T-cell (primary cell): ENCODE results near the gene ZNF394. TPM values are rescaled to one million over a fixed set of nuclear protein-coding genes. Genes with fewer than 3 reads are reported as not detected.
"Not testable (repeated sequence)": the region's sequence is repeated elsewhere in the genome, so short reads cannot be mapped to it uniquely, and the experiment has no call there.

Experiments used
- ATAC-seq, 4 experiments: fragments of 200-7000 bp in 3 of 4; fragments of 150-1000 bp in 1 of 4; cut with Tn5 transposase; replicated peaks in 1 of 4; 1 replicate in 3 of 4; 2 replicates in 1 of 4; pipeline ENCODE4 v1.10.0; 2021; ENCODE audit warnings: moderate library complexity in 3 of 4, mild to moderate bottlenecking in 2 of 4, moderate number of reproducible peaks in 1 of 4
- CTCF ChIA-PET, 2 donors: fragments of 300-600 bp; sonication (Branson Sonifier 250); formaldehyde crosslinking; loops; one replicate each; lab custom pipeline; 2022; ENCODE audit warnings: antibody characterized with exemption in 2 of 2; lab: Charles Lee
- POLR2A ChIA-PET, 2 donors: fragments of 300-600 bp; sonication (Branson Sonifier 250); formaldehyde crosslinking; loops; one replicate each; lab custom pipeline; 2022; ENCODE audit warnings: antibody characterized with exemption in 2 of 2; lab: Charles Lee
- DNase-seq, 35 experiments: peaks; one replicate each; pipeline versions ENCODE4 v3.0.0 to v3.0.0-alpha.2; 2013 to 2023
- H3K27ac ChIP-seq: one replicate; pipeline ENCODE4 v1.5.1; 2013; ENCODE audit warnings: low read length
- H3K27me3 ChIP-seq, 2 experiments: replicated peaks in 1 of 2; 1 replicate in 1 of 2; 2 replicates in 1 of 2; pipeline versions ENCODE4 v1.6.1 to v1.7.0; 2013; ENCODE audit warnings: low read length in 1 of 2, mixed read lengths in 1 of 2; ENCODE audit not compliant: control insufficient read depth in 2 of 2, insufficient read depth in 2 of 2; ENCODE audit errors: extremely low read depth in 1 of 2
- H3K36me3 ChIP-seq, 2 donors: 1 replicate in 1 of 2; 2 replicates in 1 of 2; pipeline versions ENCODE4 v1.6.1 to v1.7.0; 2013; ENCODE audit warnings: low read length in 1 of 2; ENCODE audit not compliant: control insufficient read depth in 2 of 2, insufficient read depth in 1 of 2; ENCODE audit errors: extremely low read depth in 1 of 2
- H3K4me1 ChIP-seq, 2 experiments: 1 replicate in 1 of 2; 2 replicates in 1 of 2; pipeline versions ENCODE4 v1.6.1 to v1.7.0; 2013; ENCODE audit warnings: low read length in 2 of 2, mixed read lengths in 1 of 2; ENCODE audit not compliant: insufficient read depth in 2 of 2, control insufficient read depth in 1 of 2; ENCODE audit errors: extremely low read depth in 1 of 2
- H3K4me3 ChIP-seq, 2 donors: 1 replicate in 1 of 2; 2 replicates in 1 of 2; pipeline versions ENCODE4 v1.5.1 to v1.7.0; 2013; ENCODE audit warnings: mild to moderate bottlenecking in 2 of 2, low read length in 1 of 2, moderate library complexity in 1 of 2; ENCODE audit not compliant: control insufficient read depth in 1 of 2; ENCODE audit errors: extremely low read depth in 1 of 2
- H3K9me3 ChIP-seq: 2 replicates; pipeline ENCODE4 v1.7.0; 2013
- H3K27ac Mint-ChIP-seq, 2 donors: one replicate each; pipeline ENCODE4 v1.8.0; 2020 to 2021; ENCODE audit warnings: mild to moderate bottlenecking in 2 of 2, mixed read lengths in 2 of 2
- H3K27me3 Mint-ChIP-seq, 2 donors: one replicate each; pipeline ENCODE4 v1.8.0; 2021 to 2022; ENCODE audit warnings: mixed read lengths in 2 of 2
- H3K36me3 Mint-ChIP-seq: one replicate; pipeline ENCODE4 v1.8.0; 2021; ENCODE audit warnings: mixed read lengths
- H3K4me1 Mint-ChIP-seq, 3 donors: one replicate each; pipeline ENCODE4 v1.8.0; 2020 to 2022; ENCODE audit warnings: mixed read lengths in 3 of 3, mild to moderate bottlenecking in 1 of 3
- H3K4me3 Mint-ChIP-seq, 3 donors: one replicate each; pipeline ENCODE4 v1.8.0; 2020 to 2022; ENCODE audit warnings: mild to moderate bottlenecking in 3 of 3, mixed read lengths in 3 of 3, moderate library complexity in 3 of 3
- H3K9me3 Mint-ChIP-seq, 3 donors: one replicate each; pipeline ENCODE4 v1.8.0; 2020 to 2022; ENCODE audit warnings: mixed read lengths in 3 of 3
- WGBS: methylation state at CpG from one replicate; pipeline ENCODE4 v1.1.5; 2013; ENCODE audit warnings: missing lambda C conversion rate; ENCODE audit not compliant: insufficient coverage; 5-methylcytosine and 5-hydroxymethylcytosine counted together
- total RNA-seq, 35 experiments: library from RNA in 6 of 35; stranded (reverse) in 6 of 35; fragments of 120-200 nt in 1 of 35; gene quantifications; one replicate each; pipeline versions ENCODE4 v1.2.1 to v1.2.4 and lab custom pipeline; 2013 to 2026

ZNF394 gene
- total RNA-seq, 5 donors from 2014 or later (not counting 1 experiment from before 2014, with no cell fraction given) = 88.4 to 188 (median 104) TPM

- Mint-ChIP-seq H3K27ac (no peak overlapping the region), H3K36me3 (peaks cover 29% of the 10 kb centered on the region), H3K27me3 (no peaks in the 10 kb centered on the region), H3K4me1 (peaks cover 9 to 12% (median 10%) of the 10 kb centered on the region in 3 donors), H3K4me3 (no peak overlapping the region), H3K9me3 (no peaks in the 10 kb centered on the region)
- DNase-seq (no peak), ATAC-seq (no peak)
- H3K4me1 ChIP-seq = no peaks in the 10 kb centered on the region
- peaks cover 11 to 31% of the 10 kb centered on the region in 2 donors for H3K36me3 ChIP-seq
- WGBS = no CpG with 5 or more reads among the region's 1 CpG
- H3K9me3 ChIP-seq = no peaks in the 10 kb centered on the region
- no peak overlapping the region for H3K27ac ChIP-seq
- no peak overlapping the region for H3K4me3 ChIP-seq
- CTCF ChIA-PET = no interaction called here
- no peaks in the 10 kb centered on the region for H3K27me3 ChIP-seq
- POLR2A ChIA-PET = no interaction called here
Observed at GRCh38 chr7:99514050-99514449, 14.0 kb upstream of the ZNF394 start.

- Mint-ChIP-seq H3K27me3 (no peaks in the 10 kb centered on the region), H3K9me3 (no peaks in the 10 kb centered on the region), H3K4me1 (peaks cover 21 to 39% (median 31%) of the 10 kb centered on the region in 3 donors), H3K27ac (peak overlapping the region; percentile 98 to 99), H3K36me3 (no peaks in the 10 kb centered on the region), H3K4me3 (peak overlapping the region; percentile 89 to 99 (median 96))
- 5% methylated on average over 4 of the region's 11 CpGs for WGBS
- Histone ChIP-seq H3K4me1 (peaks cover 16 to 38% of the 10 kb centered on the region in 2 experiments), H3K9me3 (no peaks in the 10 kb centered on the region), H3K36me3 (no peaks in the 10 kb centered on the region), H3K27me3 (no peaks in the 10 kb centered on the region), H3K27ac (peak overlapping the region; percentile 82), H3K4me3 (peak overlapping the region; percentile 84 to 92)
- ATAC-seq (no peak), DNase-seq (no peak)
- POLR2A ChIA-PET = interaction anchor here (0.5 to 1.2 kb wide), 10 partner anchors 18 to 637 kb away, joined by 3 to 10 read pairs (median 3); partner anchors contain the start of genes BUD31 (in 1 of the 2), PDAP1 (in 1 of the 2) and ZNF655 (in 1 of the 2)
- CTCF ChIA-PET = interaction anchor here in 1 of 2 donors (0.6 to 1.2 kb wide), 9 partner anchors 11 to 1810 kb away, joined by 3 to 5 read pairs (median 4); partner anchors contain the start of genes BUD31 and PDAP1
Observed at GRCh38 chr7:99505324-99505662, 5.2 kb upstream of the ZNF394 start.

GRCh38 chr7:99504603-99505323 is 4.7 kb upstream of the ZNF394 start, which contains the start of gene ZKSCAN5:
ZKSCAN5 (plus strand) TSS chr7:99504662; CDS start chr7:99506045, 1,383 bp downstream.
- peaks cover 27 to 43% (median 32%) of the 10 kb centered on the region in 3 donors for H3K4me1 Mint-ChIP-seq
- ChIA-PET POLR2A (interaction anchor here (0.5 to 1.2 kb wide), 13 partner anchors 19 to 638 kb away, joined by 3 to 10 read pairs (median 3); partner anchors contain the start of genes ZNF655 (in 2 of the 2), BUD31 (in 1 of the 2), FAM200A (in 1 of the 2) and PDAP1 (in 1 of the 2)), CTCF (interaction anchor here in 1 of 2 donors (0.6 to 1.2 kb wide), 10 partner anchors 11 to 549 kb away, joined by 3 to 5 read pairs (median 4); partner anchors contain the start of genes ATP5MF, BUD31, FAM200A and PDAP1)
- Histone ChIP-seq H3K27ac (peak within 1 kb of the TSS; percentile 82), H3K9me3 (no peaks in the 10 kb centered on the region), H3K36me3 (no peaks in the 10 kb centered on the region), H3K4me3 (peak within 1 kb of the TSS; percentile 84 to 92), H3K4me1 (peaks cover 16 to 38% of the 10 kb centered on the region in 2 experiments), H3K27me3 (no peaks in the 10 kb centered on the region)
- peak within 1 kb of the TSS; percentile 89 to 99 (median 96) for H3K4me3 Mint-ChIP-seq
- peak within 1 kb of the TSS; percentile 98 to 99 for H3K27ac Mint-ChIP-seq
- no peaks in the 10 kb centered on the region for H3K27me3 Mint-ChIP-seq
- WGBS = 0% methylated on average over 39 of the region's 53 CpGs
- DNase-seq (peak; percentile 90 to 99 (median 96)), ATAC-seq (peak; percentile 85 to 89 (median 87))
- peaks cover 3% of the 10 kb centered on the region for H3K36me3 Mint-ChIP-seq
- no peaks in the 10 kb centered on the region for H3K9me3 Mint-ChIP-seq

- Histone ChIP-seq H3K9me3 (no peaks in the 10 kb centered on the region), H3K4me1 (peaks cover 16 to 38% of the 10 kb centered on the region in 2 experiments), H3K4me3 (peak overlapping the region; percentile 84 to 92), H3K27me3 (no peaks in the 10 kb centered on the region), H3K27ac (peak overlapping the region; percentile 82), H3K36me3 (no peaks in the 10 kb centered on the region)
- no peak for ATAC-seq
- Mint-ChIP-seq H3K36me3 (peaks cover 3% of the 10 kb centered on the region), H3K4me1 (peaks cover 27 to 41% (median 32%) of the 10 kb centered on the region in 3 donors), H3K9me3 (no peaks in the 10 kb centered on the region), H3K4me3 (peak overlapping the region; percentile 89 to 99 (median 96)), H3K27ac (peak overlapping the region; percentile 98 to 99), H3K27me3 (no peaks in the 10 kb centered on the region)
- 11% methylated on average over 19 of the region's 19 CpGs for WGBS
- POLR2A ChIA-PET = interaction anchor here (0.6 to 1.2 kb wide), 7 partner anchors 11 to 95 kb away, joined by 3 to 10 read pairs (median 3); partner anchors contain the start of genes ZNF655 (in 2 of the 2), BUD31 (in 1 of the 2), FAM200A (in 1 of the 2) and PDAP1 (in 1 of the 2)
- no peak for DNase-seq
- CTCF ChIA-PET = interaction anchor here in 1 of 2 donors (0.8 to 1.2 kb wide), 6 partner anchors 12 to 112 kb away, joined by 3 to 5 read pairs (median 4); partner anchors contain the start of genes ATP5MF, BUD31, FAM200A and PDAP1
Observed at GRCh38 chr7:99504281-99504602, 4.2 kb upstream of the ZNF394 start.

- ATAC-seq, H3K27ac ChIP-seq, H3K9me3 Mint-ChIP-seq, H3K9me3 ChIP-seq, CTCF ChIA-PET, H3K27me3 ChIP-seq, H3K4me3 ChIP-seq, H3K27me3 Mint-ChIP-seq: not testable (repeated sequence)
- Mint-ChIP-seq H3K4me3 (peak overlapping the region; percentile 95 to 100 (median 97)), H3K4me1 (peaks cover 36 to 45% (median 37%) of the 10 kb centered on the region in 3 donors), H3K27ac (peak overlapping the region in 1 of 2 donors; percentile 52), H3K36me3 (peaks cover 17% of the 10 kb centered on the region)
- peak in 1 of 35 experiments; percentile 3 for DNase-seq
- 97% methylated on average over 9 of the region's 12 CpGs for WGBS
- Histone ChIP-seq H3K4me1 (peaks cover 21 to 53% of the 10 kb centered on the region in 2 experiments), H3K36me3 (peaks cover 0 to 16% of the 10 kb centered on the region in 2 donors)
- POLR2A ChIA-PET = interaction anchor here (0.6 to 1.2 kb wide), 2 partner anchors 30 to 1369 kb away, joined by 4 to 6 read pairs; no protein-coding TSS in a partner anchor
Observed at GRCh38 chr7:99501236-99501635, 1.2 kb upstream of the ZNF394 start.

GRCh38 chr7:99500637-99501009 is 542 bp upstream of the ZNF394 start:
- no peak for ATAC-seq
- ChIA-PET CTCF (no interaction called here), POLR2A (interaction anchor here (0.6 to 1.2 kb wide), 4 partner anchors 29 to 1369 kb away, joined by 3 to 6 read pairs (median 4); no protein-coding TSS in a partner anchor)
- Histone ChIP-seq H3K27me3 (no peaks in the 10 kb centered on the region), H3K4me1 (peaks cover 15 to 50% of the 10 kb centered on the region in 2 experiments), H3K4me3 (peak overlapping the region; percentile 87 to 99), H3K36me3 (peaks cover 0 to 18% of the 10 kb centered on the region in 2 donors), H3K27ac (peak overlapping the region; percentile 94), H3K9me3 (no peaks in the 10 kb centered on the region)
- Mint-ChIP-seq H3K9me3 (no peaks in the 10 kb centered on the region), H3K4me3 (peak overlapping the region; percentile 95 to 100 (median 97)), H3K27me3 (no peaks in the 10 kb centered on the region), H3K27ac (peak overlapping the region; percentile 97 to 99), H3K4me1 (peaks cover 33 to 41% (median 34%) of the 10 kb centered on the region in 3 donors), H3K36me3 (peaks cover 20% of the 10 kb centered on the region)
- WGBS = 50% methylated on average over 5 of the region's 16 CpGs
- DNase-seq = no peak
